Activated naive CD4-positive, alpha-beta T cell treated with anti-CD3 and anti-CD28 coated beads for 36 hours (primary cell): ENCODE measurements around the gene DCTN4. TPM values are rescaled to one million over a fixed set of nuclear protein-coding genes. Genes with fewer than 3 reads are reported as not detected.

ENCODE experiments used
- CTCF ChIA-PET: fragments of 350-600 bp; sonication (Branson Sonifier 250); formaldehyde crosslinking; loops from one replicate; lab custom pipeline; 2021; ENCODE audit warnings: antibody characterized with exemption; lab: Charles Lee
- DNase-seq: peaks from one replicate; pipeline ENCODE4 v3.0.0-alpha.2; 2020
- H3K27ac Mint-ChIP-seq: one replicate; pipeline ENCODE4 v1.8.0; 2021; ENCODE audit warnings: mild to moderate bottlenecking, mixed read lengths
- H3K27me3 Mint-ChIP-seq: one replicate; pipeline ENCODE4 v1.8.0; 2021; ENCODE audit warnings: low read depth, mixed read lengths
- H3K36me3 Mint-ChIP-seq: one replicate; pipeline ENCODE4 v1.8.0; 2021; ENCODE audit warnings: low read depth, mixed read lengths
- H3K4me1 Mint-ChIP-seq: one replicate; pipeline ENCODE4 v1.8.0; 2021; ENCODE audit warnings: low read depth, mixed read lengths
- H3K4me3 Mint-ChIP-seq: one replicate; pipeline ENCODE4 v1.8.0; 2021; ENCODE audit warnings: mild to moderate bottlenecking, moderate library complexity, mixed read lengths
- H3K9me3 Mint-ChIP-seq: one replicate; pipeline ENCODE4 v1.8.0; 2021; ENCODE audit warnings: mixed read lengths
- intact Hi-C: fragments of 100-400 bp; cut with micrococcal nuclease; formaldehyde crosslinking; loops from one replicate; pipeline ENCODE4 v1.15.1; 2023
- total RNA-seq, 2 experiments: library from RNA; stranded (reverse); gene quantifications; one replicate each; pipeline ENCODE4 v1.2.3, GENCODE V29; 2021

The DCTN4 gene
- total RNA-seq, 2 experiments from 2014 or later, result 41.0 to 47.7 TPM

- H3K9me3 Mint-ChIP-seq, result no peaks in the 10 kb centered on the region
- H3K4me1 Mint-ChIP-seq, result no peaks in the 10 kb centered on the region
- CTCF ChIA-PET, result interaction anchor here (0.8 kb wide), 1 partner anchor 102 kb away, joined by 3 read pairs; no protein-coding TSS in a partner anchor
- intact Hi-C loops, result no loop called here
- DNase-seq, result no peak
- H3K4me3 Mint-ChIP-seq, result no peak overlapping the region
- no peak overlapping the region for H3K27ac Mint-ChIP-seq
- H3K36me3 Mint-ChIP-seq, result no peaks in the 10 kb centered on the region
- H3K27me3 Mint-ChIP-seq, result no peaks in the 10 kb centered on the region
These were observed 95.9 kb downstream of the DCTN4 start for GRCh38 chr5:150662731-150663516.

GRCh38 chr5:150661821-150662596, 96.8 kb downstream of the DCTN4 start:
- no peaks in the 10 kb centered on the region for H3K4me1 Mint-ChIP-seq
- DNase-seq, result no peak
- no peak overlapping the region for H3K27ac Mint-ChIP-seq
- no peaks in the 10 kb centered on the region for H3K9me3 Mint-ChIP-seq
- intact Hi-C loops, result no loop called here
- no peak overlapping the region for H3K4me3 Mint-ChIP-seq
- no peaks in the 10 kb centered on the region for H3K36me3 Mint-ChIP-seq
- CTCF ChIA-PET, result interaction anchor here (0.6 to 1.0 kb wide), 2 partner anchors 9 to 39 kb away, joined by 3 read pairs; partner anchors contain the start of gene RBM22
- H3K27me3 Mint-ChIP-seq, result no peaks in the 10 kb centered on the region

DNA sequence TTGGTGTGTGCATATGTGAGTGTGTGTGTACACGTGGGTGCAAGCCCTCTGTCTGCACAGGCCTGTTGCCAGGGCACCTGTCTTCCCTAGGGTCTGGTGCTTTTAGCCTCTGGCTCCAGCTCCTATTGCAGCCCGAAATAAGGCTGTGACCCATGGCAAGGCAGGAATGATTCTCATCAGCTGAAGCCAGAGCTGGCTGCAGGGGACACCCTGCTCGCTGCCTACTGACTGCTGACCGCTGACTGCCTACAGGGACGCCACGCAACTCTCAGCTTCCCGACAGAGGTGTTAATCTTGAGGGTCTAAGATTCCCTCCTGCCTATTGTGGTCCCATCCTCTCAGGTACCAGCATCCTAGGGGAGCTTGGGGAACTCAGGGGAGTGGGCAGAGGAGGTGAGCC, 97.7 kb downstream of the DCTN4 start, which contains the start of gene MYOZ3:
TSS of gene MYOZ3 (plus strand) at position 166 of the 400 bp plus-strand sequence. CDS start 1,691 bp downstream, outside the sequence.
- intact Hi-C loops, result no loop called here
- Mint-ChIP-seq H3K4me3 (no peak within 1 kb of the TSS), H3K36me3 (no peaks in the 10 kb centered on the region), H3K27ac (no peak within 1 kb of the TSS), H3K9me3 (no peaks in the 10 kb centered on the region), H3K4me1 (no peaks in the 10 kb centered on the region), H3K27me3 (no peaks in the 10 kb centered on the region)
- no peak for DNase-seq
- CTCF ChIA-PET, result interaction anchor here (0.6 to 1.0 kb wide), 2 partner anchors 10 to 40 kb away, joined by 3 read pairs; partner anchors contain the start of gene RBM22

DNA sequence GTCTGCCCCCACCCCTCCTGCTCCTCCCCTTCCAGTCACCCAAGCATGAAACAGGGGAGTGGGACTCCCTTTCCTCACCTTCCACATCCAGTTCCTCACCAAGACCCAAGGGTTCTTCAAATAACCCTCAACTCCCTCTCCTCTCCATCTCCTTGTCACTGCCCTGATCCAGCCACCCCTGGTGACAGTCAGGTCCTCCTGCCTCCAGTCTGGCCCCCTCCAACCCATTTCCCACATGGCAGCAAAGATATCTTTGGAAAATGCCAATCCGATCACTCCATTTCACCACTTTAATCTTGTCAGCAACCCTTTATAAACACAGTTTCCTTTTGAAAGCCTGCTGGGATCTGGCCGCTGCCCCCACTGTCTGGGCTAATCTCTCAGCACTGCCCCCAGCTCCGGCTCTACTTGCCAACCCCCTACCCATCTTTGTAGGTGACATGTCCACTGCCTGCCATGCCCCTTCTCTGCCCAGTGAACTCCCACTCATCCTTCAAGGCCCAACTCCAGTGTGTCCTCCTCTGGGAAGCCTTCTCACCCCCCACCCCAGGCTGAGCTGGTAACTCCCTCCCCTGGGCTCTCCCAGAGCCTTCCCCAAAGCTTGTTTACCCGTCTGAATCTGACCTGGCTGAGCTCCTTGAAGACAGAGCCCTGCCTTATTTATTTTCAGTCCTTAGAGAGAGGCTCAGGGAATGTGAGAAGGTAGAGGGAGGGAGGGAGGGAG, 98.5 kb downstream of the DCTN4 start:
- no peak overlapping the region for H3K27ac Mint-ChIP-seq
- DNase-seq, result no peak
- peaks cover 2% of the 10 kb centered on the region for H3K4me1 Mint-ChIP-seq
- H3K9me3 Mint-ChIP-seq, result no peaks in the 10 kb centered on the region
- H3K36me3 Mint-ChIP-seq, result no peaks in the 10 kb centered on the region
- H3K27me3 Mint-ChIP-seq, result no peaks in the 10 kb centered on the region
- CTCF ChIA-PET, result no interaction called here
- intact Hi-C loops, result no loop called here
- H3K4me3 Mint-ChIP-seq, result no peak overlapping the region

GRCh38 chr5:150659360-150660107, 99.3 kb downstream of the DCTN4 start:
- no peaks in the 10 kb centered on the region for H3K27me3 Mint-ChIP-seq
- no peaks in the 10 kb centered on the region for H3K9me3 Mint-ChIP-seq
- H3K36me3 Mint-ChIP-seq, result no peaks in the 10 kb centered on the region
- DNase-seq, result no peak
- no peak overlapping the region for H3K27ac Mint-ChIP-seq
- CTCF ChIA-PET, result interaction anchor here (4.0 kb wide), 1 partner anchor 98 kb away, joined by 41 read pairs; no protein-coding TSS in a partner anchor
- intact Hi-C loops, result no loop called here
- no peak overlapping the region for H3K4me3 Mint-ChIP-seq
- peaks cover 2% of the 10 kb centered on the region for H3K4me1 Mint-ChIP-seq

DNA sequence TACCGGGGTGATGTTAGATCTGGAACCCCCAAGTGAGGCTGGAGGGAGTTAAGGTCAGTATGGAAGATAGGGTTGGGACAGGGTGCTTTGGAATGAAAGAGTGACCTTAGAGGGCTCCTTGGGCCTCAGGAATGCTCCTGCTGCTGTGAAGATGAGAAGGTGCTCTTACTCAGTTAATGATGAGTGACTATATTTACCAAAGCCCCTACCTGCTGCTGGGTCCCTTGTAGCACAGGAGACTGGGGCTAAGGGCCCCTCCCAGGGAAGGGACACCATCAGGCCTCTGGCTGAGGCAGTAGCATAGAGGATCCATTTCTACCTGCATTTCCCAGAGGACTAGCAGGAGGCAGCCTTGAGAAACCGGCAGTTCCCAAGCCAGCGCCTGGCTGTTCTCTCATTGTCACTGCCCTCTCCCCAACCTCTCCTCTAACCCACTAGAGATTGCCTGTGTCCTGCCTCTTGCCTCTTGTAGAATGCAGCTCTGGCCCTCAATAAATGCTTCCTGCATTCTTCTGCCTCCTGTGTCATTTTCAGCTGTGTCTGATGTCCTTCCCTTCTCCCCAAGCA, 100.0 kb downstream of the DCTN4 start:
- CTCF ChIA-PET, result interaction anchor here (1.9 to 4.0 kb wide), 3 partner anchors 98 to 200 kb away, joined by 5 to 41 read pairs (median 10); partner anchors contain the start of gene SMIM3
- Mint-ChIP-seq H3K4me1 (peaks cover 2% of the 10 kb centered on the region), H3K27me3 (no peaks in the 10 kb centered on the region), H3K36me3 (no peaks in the 10 kb centered on the region), H3K9me3 (no peaks in the 10 kb centered on the region), H3K4me3 (no peak overlapping the region), H3K27ac (no peak overlapping the region)
- intact Hi-C loops, result no loop called here
- no peak for DNase-seq

Other genes starting within 250 kb of the DCTN4 start
- under 1 TPM; 0.14 to 0.17 TPM for gene SYNPO, start 118.4 kb downstream of the DCTN4 start, total RNA-seq
- under 1 TPM; 0.17 to 0.49 TPM for gene MYOZ3, start 97.8 kb downstream of the DCTN4 start, total RNA-seq
- 10 to 100 TPM; 86.2 to 88.2 TPM for gene RBM22, start 58.0 kb downstream of the DCTN4 start, total RNA-seq
- 10 to 100 TPM; 32.9 to 37.4 TPM for gene SMIM3, start 19.7 kb upstream of the DCTN4 start, total RNA-seq
- 1 to 10 TPM; 1.7 to 2.6 TPM for gene IRGM, start 87.5 kb upstream of the DCTN4 start, total RNA-seq
- gene ZNF300, start 146.0 kb upstream of the DCTN4 start, total RNA-seq, result 1 to 10 TPM; 1.1 TPM